KMS-11 (cell line): ENCODE results near the gene GEMIN8.

Source experiments
- H2AFZ ChIP-seq: fragments of 200-600 bp; sonication (generic); 2 replicates; pipeline ENCODE4 v1.6.1; 2016; ENCODE audit warnings: antibody characterized with exemption, mixed run types, low read depth
- H3K27ac ChIP-seq: fragments of 200-600 bp; sonication (generic); 2 replicates; pipeline ENCODE4 v1.6.1; 2016; ENCODE audit warnings: mild to moderate bottlenecking, mixed run types
- H3K27me3 ChIP-seq: fragments of 200-600 bp; sonication (generic); 2 replicates; pipeline ENCODE4 v1.6.1; 2017; ENCODE audit warnings: mild to moderate bottlenecking, low read depth, mixed run types, moderate library complexity; ENCODE audit not compliant: insufficient read depth
- H3K36me3 ChIP-seq: fragments of 200-600 bp; sonication (generic); 2 replicates; pipeline ENCODE4 v1.6.1; 2017; ENCODE audit warnings: mild to moderate bottlenecking, mixed run types; ENCODE audit not compliant: insufficient read depth
- H3K4me1 ChIP-seq: fragments of 200-600 bp; sonication (generic); 2 replicates; pipeline ENCODE4 v1.6.1; 2016; ENCODE audit warnings: mild to moderate bottlenecking, low read depth, mixed run types; ENCODE audit not compliant: poor library complexity, severe bottlenecking
- H3K4me2 ChIP-seq: fragments of 200-600 bp; sonication (generic); 2 replicates; pipeline ENCODE4 v1.7.0; 2016; ENCODE audit warnings: mild to moderate bottlenecking, mixed run types
- H3K4me3 ChIP-seq: fragments of 200-600 bp; sonication (generic); IDR thresholded peaks from 2 replicates; pipeline ENCODE4 v1.6.1; 2017; ENCODE audit warnings: low read depth, low read length, mixed read lengths; ENCODE audit not compliant: insufficient read depth
- H3K79me2 ChIP-seq: fragments of 200-600 bp; sonication (generic); 2 replicates; pipeline ENCODE4 v1.6.1; 2016; ENCODE audit warnings: low read depth, mixed run types; ENCODE audit not compliant: insufficient read depth
- H3K9ac ChIP-seq: fragments of 200-600 bp; sonication (generic); 2 replicates; pipeline ENCODE4 v1.6.1; 2016; ENCODE audit warnings: mild to moderate bottlenecking, mixed run types
- H4K20me1 ChIP-seq: fragments of 200-600 bp; sonication (generic); 2 replicates; pipeline ENCODE4 v1.6.1; 2016; ENCODE audit warnings: mild to moderate bottlenecking, mixed run types; ENCODE audit not compliant: insufficient read depth
- TF ChIP-seq, protein P1 (sequence below): fragments of 200-600 bp; sonication (generic); conservative IDR thresholded peaks from 2 replicates; pipeline ENCODE4 v1.6.1; 2017; ENCODE audit warnings: low read depth, mild to moderate bottlenecking, antibody characterized with exemption, low read length, moderate library complexity, mixed read lengths

Gene GEMIN8

DNA sequence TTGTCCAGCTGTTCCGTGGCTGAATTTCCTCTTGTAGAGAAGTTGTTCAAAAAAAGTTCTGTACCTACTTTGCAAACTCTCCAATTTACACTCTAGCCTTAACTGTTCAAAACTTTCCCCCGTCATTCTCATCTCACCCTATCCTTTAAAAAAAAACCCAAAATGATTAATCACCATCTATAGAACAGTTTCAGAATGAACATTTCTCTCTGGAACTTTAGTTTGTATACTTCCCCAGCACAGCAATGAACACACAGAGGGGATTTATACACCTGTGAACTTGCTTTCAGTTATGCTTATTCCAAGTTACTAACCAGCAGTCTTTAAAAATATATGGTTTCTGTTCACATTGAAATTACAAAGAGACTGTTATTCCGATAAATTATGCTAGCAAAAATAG is 1.2 kb downstream of the GEMIN8 start:
- H2AFZ ChIP-seq = no peak overlapping the region

DNA sequence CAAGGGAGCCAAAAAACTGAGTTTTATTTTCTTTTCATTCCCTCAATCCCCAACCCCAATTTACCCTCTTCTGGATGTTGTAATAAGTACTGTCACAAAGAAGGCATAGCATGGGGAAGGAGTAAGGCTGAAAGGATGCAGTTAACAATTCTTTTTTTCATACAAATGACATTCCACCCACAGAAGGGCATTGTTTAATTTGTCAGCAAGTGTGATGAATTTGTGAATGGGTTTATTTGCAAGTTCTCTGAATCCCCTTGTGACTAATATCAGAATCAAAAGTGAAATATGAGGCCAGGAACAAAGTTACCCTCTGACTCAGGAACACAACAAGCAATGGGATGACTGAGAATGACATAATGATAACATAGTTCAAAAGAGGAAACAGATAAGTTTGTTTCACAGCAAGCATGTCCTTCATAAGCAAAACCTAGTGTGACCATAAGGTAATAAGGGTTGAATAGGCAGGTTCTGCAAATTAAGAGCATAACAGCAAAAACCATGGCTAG is 2.1 kb downstream of the GEMIN8 start:
- peak overlapping the region; percentile 12; the same call in 1 of the 2 replicates for H3K27ac ChIP-seq
- peaks cover 40% of the 10 kb centered on the region; the same call in 1 of the 2 replicates for H3K79me2 ChIP-seq
- peaks cover 87% of the 10 kb centered on the region for H3K4me1 ChIP-seq
- H3K27me3 ChIP-seq = no peaks in the 10 kb centered on the region
- H3K4me3 ChIP-seq = no peak overlapping the region
- no peak overlapping the region for H2AFZ ChIP-seq
- no peaks in the 10 kb centered on the region for H3K36me3 ChIP-seq
- H3K4me2 ChIP-seq = peak overlapping the region; percentile 66
- no peak overlapping the region for H3K9ac ChIP-seq
- H4K20me1 ChIP-seq = no peaks in the 10 kb centered on the region
- TF ChIP-seq, protein P1, sequence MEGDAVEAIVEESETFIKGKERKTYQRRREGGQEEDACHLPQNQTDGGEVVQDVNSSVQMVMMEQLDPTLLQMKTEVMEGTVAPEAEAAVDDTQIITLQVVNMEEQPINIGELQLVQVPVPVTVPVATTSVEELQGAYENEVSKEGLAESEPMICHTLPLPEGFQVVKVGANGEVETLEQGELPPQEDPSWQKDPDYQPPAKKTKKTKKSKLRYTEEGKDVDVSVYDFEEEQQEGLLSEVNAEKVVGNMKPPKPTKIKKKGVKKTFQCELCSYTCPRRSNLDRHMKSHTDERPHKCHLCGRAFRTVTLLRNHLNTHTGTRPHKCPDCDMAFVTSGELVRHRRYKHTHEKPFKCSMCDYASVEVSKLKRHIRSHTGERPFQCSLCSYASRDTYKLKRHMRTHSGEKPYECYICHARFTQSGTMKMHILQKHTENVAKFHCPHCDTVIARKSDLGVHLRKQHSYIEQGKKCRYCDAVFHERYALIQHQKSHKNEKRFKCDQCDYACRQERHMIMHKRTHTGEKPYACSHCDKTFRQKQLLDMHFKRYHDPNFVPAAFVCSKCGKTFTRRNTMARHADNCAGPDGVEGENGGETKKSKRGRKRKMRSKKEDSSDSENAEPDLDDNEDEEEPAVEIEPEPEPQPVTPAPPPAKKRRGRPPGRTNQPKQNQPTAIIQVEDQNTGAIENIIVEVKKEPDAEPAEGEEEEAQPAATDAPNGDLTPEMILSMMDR = no peak

More for the DNA sequence above, 1.2 kb downstream of the GEMIN8 start:
- Histone ChIP-seq H3K36me3 (no peaks in the 10 kb centered on the region), H3K4me2 (peak overlapping the region; percentile 66), H3K79me2 (peaks cover 40% of the 10 kb centered on the region; the same call in 1 of the 2 replicates), H3K4me1 (peaks cover 85% of the 10 kb centered on the region), H3K9ac (peak overlapping the region; percentile 86; the same call in 1 of the 2 replicates), H4K20me1 (no peaks in the 10 kb centered on the region), H3K4me3 (no peak overlapping the region), H3K27me3 (no peaks in the 10 kb centered on the region), H3K27ac (peak overlapping the region; percentile 86)
- TF ChIP-seq, protein P1 = no peak

GRCh38 chrX:14027036-14027435 is 2.7 kb downstream of the GEMIN8 start:
- H2AFZ ChIP-seq = no peak overlapping the region
- no peaks in the 10 kb centered on the region for H3K36me3 ChIP-seq
- TF ChIP-seq, protein P1 = no peak
- H3K4me1 ChIP-seq = peaks cover 87% of the 10 kb centered on the region
- no peaks in the 10 kb centered on the region for H3K27me3 ChIP-seq
- H3K27ac ChIP-seq = no peak overlapping the region
- H3K4me3 ChIP-seq = no peak overlapping the region
- H3K4me2 ChIP-seq = peak overlapping the region; percentile 66; the same call in 1 of the 2 replicates
- peaks cover 40% of the 10 kb centered on the region; the same call in 1 of the 2 replicates for H3K79me2 ChIP-seq
- no peaks in the 10 kb centered on the region for H4K20me1 ChIP-seq
- H3K9ac ChIP-seq = no peak overlapping the region

DNA sequence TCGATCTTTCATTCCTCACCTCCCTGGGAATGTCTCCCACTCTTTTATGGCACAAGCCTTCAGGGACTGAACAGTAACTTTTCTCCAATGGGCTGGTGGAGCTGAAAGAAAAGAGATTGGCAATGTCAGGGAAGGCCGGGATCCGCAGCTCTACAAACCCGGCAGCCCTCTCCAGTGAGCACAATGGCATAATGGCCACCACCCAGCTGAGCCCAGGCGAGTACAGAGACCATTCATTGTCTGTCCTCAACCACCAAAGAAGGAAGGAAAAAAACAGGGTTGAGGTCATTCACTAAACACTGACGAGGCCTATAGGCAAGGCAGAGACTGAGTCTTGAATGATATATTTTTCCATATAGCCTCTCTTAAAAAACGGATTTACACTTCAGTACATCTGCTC is 3.6 kb downstream of the GEMIN8 start:
- H2AFZ ChIP-seq = no peak overlapping the region
- no peak overlapping the region for H3K4me2 ChIP-seq
- H3K27ac ChIP-seq = no peak overlapping the region
- no peaks in the 10 kb centered on the region for H4K20me1 ChIP-seq
- no peak overlapping the region for H3K9ac ChIP-seq
- H3K79me2 ChIP-seq = peaks cover 40% of the 10 kb centered on the region; the same call in 1 of the 2 replicates
- no peaks in the 10 kb centered on the region for H3K27me3 ChIP-seq
- TF ChIP-seq, protein P1 = no peak
- peaks cover 82% of the 10 kb centered on the region for H3K4me1 ChIP-seq
- no peak overlapping the region for H3K4me3 ChIP-seq
- no peaks in the 10 kb centered on the region for H3K36me3 ChIP-seq
